ENCODE measurements around the gene FSTL5.

DNA sequence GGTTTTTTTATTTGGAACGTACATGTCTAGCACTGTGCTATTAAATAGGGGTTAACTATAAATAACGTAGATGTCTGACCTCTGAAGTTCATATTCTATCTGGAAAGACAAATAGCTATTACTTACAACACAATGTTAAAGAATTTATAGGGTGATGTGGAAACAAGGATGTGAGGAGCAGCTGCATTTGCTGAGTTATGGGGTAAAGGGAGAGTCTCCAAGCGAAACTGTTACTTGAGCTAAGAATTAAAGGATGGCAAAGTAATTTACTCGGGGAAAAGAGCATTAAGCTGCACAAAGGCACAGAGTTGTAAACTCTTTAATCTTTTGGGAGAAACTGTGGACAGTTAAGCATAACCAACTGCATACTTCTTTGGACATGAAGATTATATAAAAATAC is 117.7 kb downstream of the FSTL5 start:
- TF ChIP-seq YY1 (IDR thresholded peaks at IDR 0.05; ENCODE audit: insufficient read depth, insufficient read length) (no peak), ZNF274 (IDR thresholded peaks at IDR 0.05; ENCODE audit: low read depth, low read length) (no peak), SUZ12 (IDR thresholded peaks at IDR 0.05; ENCODE audit: extremely low read depth, insufficient read depth, insufficient read length) (no peak)
